GM12801 (cell line): ENCODE results near the gene PI4KA.

ENCODE experiments used
- CTCF ChIP-seq: IDR thresholded peaks from one replicate; pipeline ENCODE4 v1.5.1; 2011; ENCODE audit warnings: control low read depth; ENCODE audit not compliant: insufficient read length; ENCODE audit errors: extremely low read depth

PI4KA gene

DNA sequence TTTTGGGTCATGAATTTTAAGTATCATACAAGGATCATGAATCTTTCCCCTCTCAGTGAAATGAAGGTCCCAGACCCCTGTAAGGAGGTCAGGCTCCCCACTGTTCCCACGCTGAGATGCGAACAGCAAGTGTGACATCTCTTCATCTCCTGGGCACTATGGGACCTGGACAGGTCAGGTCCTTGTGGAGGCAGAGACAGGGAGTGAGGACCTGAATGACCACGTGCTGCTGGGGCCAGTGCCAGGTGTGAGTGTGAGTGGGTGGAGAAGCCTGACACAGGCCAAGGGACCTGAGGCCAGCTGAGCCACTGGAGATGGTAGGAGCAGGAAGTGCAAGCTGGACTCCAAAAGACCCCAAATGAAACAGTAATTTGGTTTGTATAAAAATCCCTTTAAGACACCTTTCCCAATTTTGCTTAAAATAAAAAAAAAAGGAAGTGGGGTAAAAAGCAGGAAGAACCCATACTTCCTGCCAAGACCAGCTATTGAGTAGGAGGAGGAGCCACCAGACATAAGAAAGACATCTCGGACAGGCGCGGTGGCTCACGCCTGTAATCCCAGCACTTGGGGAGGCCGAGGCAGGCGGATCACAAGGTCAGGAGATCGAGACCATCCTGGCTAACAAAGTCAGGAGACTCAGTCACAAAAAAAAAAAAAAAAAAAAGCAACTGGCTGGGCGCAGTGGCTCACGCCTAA is 120.1 kb downstream of the PI4KA start:
- TF ChIP-seq CTCF: no peak

DNA sequence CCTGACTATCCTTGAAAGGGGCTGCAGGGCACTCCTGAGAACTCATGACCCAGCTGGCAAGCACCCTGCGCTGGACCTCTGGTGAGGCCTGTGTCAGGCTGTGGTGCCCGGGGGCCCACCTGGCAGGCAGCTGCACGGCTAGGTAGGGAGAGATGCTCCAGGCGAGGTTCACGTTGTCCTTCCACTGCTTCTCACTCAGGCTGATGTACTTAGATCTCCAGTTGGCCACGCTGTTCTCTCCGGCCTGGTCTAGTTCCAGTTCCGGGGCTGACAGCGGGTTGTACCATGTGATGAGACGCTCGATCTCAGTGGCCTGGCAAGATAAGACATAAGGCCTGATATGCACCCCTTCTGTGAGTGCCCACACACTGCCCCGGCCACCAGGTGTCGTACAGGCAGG is 129.4 kb downstream of the PI4KA start:
- no peak for TF ChIP-seq CTCF

GRCh38 chr22:20728523-20729190 is 130.0 kb downstream of the PI4KA start:
- TF ChIP-seq CTCF: no peak

GRCh38 chr22:20727118-20728015 is 131.2 kb downstream of the PI4KA start:
- TF ChIP-seq CTCF: no peak

DNA sequence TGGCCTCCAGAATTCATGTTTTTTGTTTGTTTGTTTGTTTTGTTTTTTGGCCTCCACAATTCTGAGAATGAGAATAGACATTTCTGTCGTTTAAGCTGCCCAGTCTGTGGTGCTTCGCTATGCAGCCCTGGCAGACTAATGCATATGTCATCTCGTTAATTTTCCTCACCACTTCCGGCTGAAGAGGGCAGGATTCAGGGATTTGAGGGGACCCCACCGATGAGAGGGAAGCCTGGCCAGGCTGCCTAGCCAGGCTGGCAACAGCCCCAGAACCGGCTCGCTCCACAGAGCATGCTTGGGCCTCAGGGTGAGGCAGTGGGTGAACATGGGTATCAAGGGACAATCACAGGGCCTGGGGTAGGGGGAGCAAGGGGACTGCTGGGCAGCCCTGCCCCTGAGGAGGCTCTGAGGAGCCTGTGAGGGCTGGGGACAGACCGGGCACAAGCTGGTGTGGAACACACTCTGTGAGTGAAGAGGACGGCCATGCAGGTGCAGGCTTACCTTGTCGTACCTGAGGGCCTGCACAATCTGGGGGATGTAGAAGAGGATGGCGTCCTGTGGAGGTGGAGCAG is 132.5 kb downstream of the PI4KA start:
- no peak for TF ChIP-seq CTCF

DNA sequence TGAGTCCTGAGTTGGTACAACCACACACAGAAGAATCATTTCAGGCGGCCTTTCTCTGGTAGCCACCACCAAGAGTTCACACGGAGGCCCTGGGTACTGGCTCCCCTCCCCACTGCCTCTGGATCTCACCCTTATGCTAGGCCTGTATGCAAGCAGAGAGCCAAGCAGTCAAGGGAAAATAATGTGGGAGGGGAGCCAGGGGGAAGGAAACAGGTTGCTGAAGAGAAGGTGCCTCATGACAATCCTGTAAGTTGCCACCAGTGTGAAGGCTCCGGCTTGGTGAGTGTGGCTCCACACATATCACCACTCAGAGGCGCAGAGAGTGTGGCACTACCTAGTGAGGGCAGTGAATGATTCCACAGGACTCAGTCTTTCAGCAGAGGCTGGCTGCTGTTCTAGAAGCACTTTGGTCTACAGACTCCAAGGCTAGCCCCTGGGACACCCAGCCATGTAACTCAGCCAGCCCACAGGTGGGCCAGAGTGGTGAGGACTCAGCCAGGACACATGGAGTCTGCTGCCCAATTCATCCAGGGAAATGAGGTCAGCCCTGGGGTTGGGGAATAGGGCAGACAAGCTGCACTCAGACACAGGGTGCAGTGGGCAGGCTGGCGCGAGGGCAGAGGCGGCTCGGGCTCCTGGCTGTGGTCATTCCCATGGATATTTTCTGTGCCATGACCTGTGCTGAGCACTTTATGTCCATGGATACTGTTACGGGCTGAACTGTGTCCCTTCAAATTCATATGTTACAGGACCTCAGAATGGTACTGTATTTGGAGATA is 133.7 kb downstream of the PI4KA start:
- no peak for TF ChIP-seq CTCF
